ENCODE results near the gene PROS1. TPM values are rescaled to one million over a fixed set of nuclear protein-coding genes. Genes with fewer than 3 reads are reported as not detected.

The PROS1 gene
- total and polyA plus RNA-seq, 10 of the 15 experiments (the other 5 are each of a cell fraction or from before 2014, with no cell fraction given) = 0.10 TPM; not detected in 9

- TF ChIP-seq CEBPZ (IDR thresholded peaks at IDR 0.05; ENCODE audit: low read depth, low read length) = no peak
- TF ChIP-seq BRCA1 (IDR thresholded peaks at IDR 0.05; ENCODE audit: low read depth, low read length) = no peak
Measured at GRCh38 chr3:93926789-93927188, 46.9 kb downstream of the PROS1 start (continued).

- H3K9me3 ChIP-seq (replicated peaks; ENCODE audit: control insufficient read depth, insufficient read depth, low read length) = no peaks in the 10 kb centered on the region
- intact Hi-C loops (cut with micrococcal nuclease; ENCODE audit: unreplicated experiment) = no loop called here
- ChIA-PET SMC1A (ENCODE audit: uncharacterized antibody, unreplicated experiment) (interaction anchor here (0.6 kb wide), 1 partner anchor 62 kb away, joined by 4 read pairs; no protein-coding TSS in a partner anchor), CTCF (no interaction called here), RAD21 (ENCODE audit: unreplicated experiment) (no interaction called here), POLR2A (interaction anchor here (0.6 kb wide), 1 partner anchor 115 kb away, joined by 6 read pairs; no protein-coding TSS in a partner anchor)
- H3K27me3 ChIP-seq (replicated peaks in 1 of 2; ENCODE audit: control insufficient read depth in 2 of 2, insufficient read depth in 2 of 2, low read length in 1 of 2) = no peaks in the 10 kb centered on the region
- H3K36me3 ChIP-seq (ENCODE audit: control insufficient read depth in 2 of 2, insufficient read depth in 2 of 2, low read length in 1 of 2) = no peaks in the 10 kb centered on the region
- in situ Hi-C loops (cut with MboI) = no loop called here
- TF ChIP-seq BACH1 (IDR thresholded peaks at IDR 0.05; ENCODE audit: borderline replicate concordance) (no peak), PKNOX1 (IDR thresholded peaks at IDR 0.05) (no peak), STAT3 (IDR thresholded peaks at IDR 0.05; ENCODE audit: low read depth, low read length) (no peak), ZNF274 (IDR thresholded peaks at IDR 0.05; ENCODE audit: insufficient read depth, insufficient read length) (no peak), YBX1 (IDR thresholded peaks at IDR 0.05) (no peak), SUZ12 (IDR thresholded peaks at IDR 0.05; ENCODE audit: unreplicated experiment) (no peak)
- H4K20me1 ChIP-seq (ENCODE audit: control insufficient read depth, insufficient read depth) = no peaks in the 10 kb centered on the region
- H3K4me1 ChIP-seq (ENCODE audit: control insufficient read depth, insufficient read depth, low read length) = no peaks in the 10 kb centered on the region
- H3K27ac ChIP-seq (ENCODE audit: control insufficient read depth, insufficient read depth) = no peak overlapping the region
- no peaks in the 10 kb centered on the region for H3K79me2 ChIP-seq (ENCODE audit: control insufficient read depth, insufficient read depth, low read length)
- FAIRE-seq (no peak), ATAC-seq (no peak), DNase-seq (ENCODE audit: low read depth, low spot score) (no peak)
- H3K4me2 ChIP-seq (ENCODE audit: control insufficient read depth, insufficient read depth) = no peak overlapping the region
- 0% methylated on average over 1 of the region's 2 CpGs for WGBS (ENCODE audit: insufficient coverage, insufficient replicate concordance, low lambda C conversion rate, missing lambda C conversion rate)
- H3K4me3 ChIP-seq = no peak overlapping the region
- BruUV-seq (replicated peaks) = no TSS peak
- no peak overlapping the region for H2AFZ ChIP-seq (ENCODE audit: control insufficient read depth, low read depth, low read length)
- H3K9ac ChIP-seq (ENCODE audit: control insufficient read depth, insufficient read depth, low read length) = no peak overlapping the region
Measured at GRCh38 chr3:93924491-93924890, 49.2 kb downstream of the PROS1 start.

Measured in GM12878 (cell line).